Measurements from ENCODE around the gene NAA30. TPM values are rescaled to one million over a fixed set of nuclear protein-coding genes. Genes with fewer than 3 reads are reported as not detected.

NAA30 gene
- total RNA-seq, 1 experiment from 2014 or later, result 17.8 TPM

DNA sequence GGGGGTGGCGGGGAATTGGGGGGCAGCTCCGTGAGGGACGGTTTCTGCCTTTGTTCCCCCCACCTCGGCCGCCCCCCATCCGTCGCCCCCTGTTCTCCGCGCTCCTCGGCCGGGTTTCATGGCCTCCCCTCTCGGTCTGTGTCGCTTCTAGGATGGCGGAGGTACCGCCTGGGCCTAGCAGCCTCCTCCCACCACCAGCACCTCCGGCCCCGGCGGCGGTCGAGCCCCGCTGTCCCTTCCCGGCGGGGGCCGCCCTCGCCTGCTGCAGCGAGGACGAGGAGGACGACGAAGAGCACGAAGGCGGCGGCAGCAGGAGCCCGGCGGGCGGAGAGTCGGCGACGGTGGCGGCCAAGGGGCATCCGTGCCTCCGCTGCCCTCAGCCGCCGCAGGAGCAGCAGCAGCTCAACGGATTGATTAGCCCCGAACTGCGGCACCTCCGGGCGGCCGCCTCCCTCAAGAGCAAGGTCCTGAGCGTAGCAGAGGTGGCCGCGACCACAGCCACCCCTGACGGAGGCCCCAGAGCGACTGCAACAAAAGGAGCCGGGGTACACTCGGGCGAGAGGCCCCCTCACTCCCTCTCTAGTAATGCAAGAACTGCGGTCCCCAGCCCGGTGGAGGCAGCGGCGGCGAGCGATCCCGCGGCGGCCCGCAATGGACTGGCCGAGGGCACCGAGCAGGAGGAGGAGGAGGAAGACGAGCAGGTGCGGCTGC, 575 bp downstream of the NAA30 start (continued):
- TF ChIP-seq CREM (CRISPR knock-in tag; IDR thresholded peaks at IDR 0.05), result 0 out of 2 replicates have a peak, but pooled peaks have one; percentile 24
- TF ChIP-seq, protein P1, sequence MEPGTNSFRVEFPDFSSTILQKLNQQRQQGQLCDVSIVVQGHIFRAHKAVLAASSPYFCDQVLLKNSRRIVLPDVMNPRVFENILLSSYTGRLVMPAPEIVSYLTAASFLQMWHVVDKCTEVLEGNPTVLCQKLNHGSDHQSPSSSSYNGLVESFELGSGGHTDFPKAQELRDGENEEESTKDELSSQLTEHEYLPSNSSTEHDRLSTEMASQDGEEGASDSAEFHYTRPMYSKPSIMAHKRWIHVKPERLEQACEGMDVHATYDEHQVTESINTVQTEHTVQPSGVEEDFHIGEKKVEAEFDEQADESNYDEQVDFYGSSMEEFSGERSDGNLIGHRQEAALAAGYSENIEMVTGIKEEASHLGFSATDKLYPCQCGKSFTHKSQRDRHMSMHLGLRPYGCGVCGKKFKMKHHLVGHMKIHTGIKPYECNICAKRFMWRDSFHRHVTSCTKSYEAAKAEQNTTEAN (CRISPR knock-in tag; IDR thresholded peaks at IDR 0.05), result 0 out of 2 replicates have a peak, but pooled peaks have one; percentile 12

DNA sequence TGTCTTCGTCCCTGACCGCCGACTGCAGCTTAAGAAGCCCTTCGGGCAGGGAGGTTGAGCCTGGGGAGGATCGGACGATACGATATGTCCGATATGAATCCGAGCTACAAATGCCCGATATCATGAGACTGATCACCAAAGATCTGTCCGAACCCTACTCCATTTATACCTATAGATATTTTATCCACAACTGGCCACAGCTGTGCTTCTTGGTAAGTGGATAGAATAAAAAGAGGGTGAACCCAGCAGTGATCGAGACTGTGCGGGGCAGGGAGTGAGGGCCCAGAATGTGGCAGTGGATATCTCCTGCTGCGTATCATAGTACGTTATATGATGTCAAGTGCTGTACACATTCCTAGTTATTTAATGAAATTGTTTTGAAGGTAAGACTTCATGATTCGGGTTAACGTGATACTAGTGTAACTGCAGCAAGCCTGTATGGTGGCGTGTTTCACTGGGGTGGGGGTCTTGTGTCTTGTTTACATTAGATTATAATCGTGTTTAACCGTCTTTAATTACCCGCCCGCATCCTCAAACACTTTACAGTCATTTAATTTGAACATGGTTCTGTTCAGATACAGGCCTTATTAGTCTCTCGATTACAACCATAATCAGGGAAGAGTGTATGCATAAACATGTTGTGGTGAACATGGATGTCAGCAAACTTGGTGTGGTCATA, 1.3 kb downstream of the NAA30 start:
- Mint-ChIP-seq H3K36me3 (no peaks in the 10 kb centered on the region; the same call in 1 of the 2 replicates), H3K4me1 (peaks cover 33% of the 10 kb centered on the region), H3K9me3 (no peaks in the 10 kb centered on the region), H3K27ac (peak overlapping the region; percentile 41), H3K27me3 (ENCODE audit: low read depth) (no peaks in the 10 kb centered on the region), H3K4me3 (peak overlapping the region; percentile 95)
- ChIA-PET CTCF (interaction anchor here (1.2 kb wide), 1 partner anchor 571 kb away, joined by 3 read pairs; no protein-coding TSS in a partner anchor), POLR2A (no interaction called here)
- ATAC-seq, result no peak
- no peak for DNase-seq (ENCODE audit: low spot score)
- TF ChIP-seq, protein P2, sequence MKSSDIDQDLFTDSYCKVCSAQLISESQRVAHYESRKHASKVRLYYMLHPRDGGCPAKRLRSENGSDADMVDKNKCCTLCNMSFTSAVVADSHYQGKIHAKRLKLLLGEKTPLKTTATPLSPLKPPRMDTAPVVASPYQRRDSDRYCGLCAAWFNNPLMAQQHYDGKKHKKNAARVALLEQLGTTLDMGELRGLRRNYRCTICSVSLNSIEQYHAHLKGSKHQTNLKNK (CRISPR knock-in tag; IDR thresholded peaks at IDR 0.05), result no peak
- TF ChIP-seq SMAD4 (CRISPR knock-in tag; IDR thresholded peaks at IDR 0.05) (no peak), OVOL2 (CRISPR knock-in tag; IDR thresholded peaks at IDR 0.05; ENCODE audit: borderline replicate concordance) (no peak), ZNF416 (CRISPR knock-in tag; IDR thresholded peaks at IDR 0.05) (no peak), NR2C2 (CRISPR knock-in tag; IDR thresholded peaks at IDR 0.05) (no peak), ATF1 (CRISPR knock-in tag; IDR thresholded peaks at IDR 0.05) (no peak), ELF4 (CRISPR knock-in tag; IDR thresholded peaks at IDR 0.05; ENCODE audit: low read depth) (no peak), GTF2I (CRISPR knock-in tag; conservative IDR thresholded peaks at IDR 0.05) (no peak), SP1 (CRISPR knock-in tag; conservative IDR thresholded peaks at IDR 0.05) (no peak), IRF2 (CRISPR knock-in tag; IDR thresholded peaks at IDR 0.05; ENCODE audit: borderline replicate concordance, low read depth) (no peak), NFATC4 (CRISPR knock-in tag; IDR thresholded peaks at IDR 0.05) (no peak), PRRX2 (CRISPR knock-in tag; IDR thresholded peaks at IDR 0.05) (no peak), CREM (CRISPR knock-in tag; IDR thresholded peaks at IDR 0.05) (no peak), TCF7 (CRISPR knock-in tag; IDR thresholded peaks at IDR 0.05; ENCODE audit: low read depth) (no peak), CBFB (CRISPR knock-in tag; IDR thresholded peaks at IDR 0.05; ENCODE audit: low read depth) (no peak), RELA (CRISPR knock-in tag; IDR thresholded peaks at IDR 0.05; ENCODE audit: borderline replicate concordance) (no peak), RORB (CRISPR knock-in tag; IDR thresholded peaks at IDR 0.05) (no peak)
- TF ChIP-seq, protein P3, sequence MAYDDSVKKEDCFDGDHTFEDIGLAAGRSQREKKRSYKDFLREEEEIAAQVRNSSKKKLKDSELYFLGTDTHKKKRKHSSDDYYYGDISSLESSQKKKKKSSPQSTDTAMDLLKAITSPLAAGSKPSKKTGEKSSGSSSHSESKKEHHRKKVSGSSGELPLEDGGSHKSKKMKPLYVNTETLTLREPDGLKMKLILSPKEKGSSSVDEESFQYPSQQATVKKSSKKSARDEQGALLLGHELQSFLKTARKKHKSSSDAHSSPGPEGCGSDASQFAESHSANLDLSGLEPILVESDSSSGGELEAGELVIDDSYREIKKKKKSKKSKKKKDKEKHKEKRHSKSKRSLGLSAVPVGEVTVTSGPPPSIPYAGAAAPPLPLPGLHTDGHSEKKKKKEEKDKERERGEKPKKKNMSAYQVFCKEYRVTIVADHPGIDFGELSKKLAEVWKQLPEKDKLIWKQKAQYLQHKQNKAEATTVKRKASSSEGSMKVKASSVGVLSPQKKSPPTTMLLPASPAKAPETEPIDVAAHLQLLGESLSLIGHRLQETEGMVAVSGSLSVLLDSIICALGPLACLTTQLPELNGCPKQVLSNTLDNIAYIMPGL (CRISPR knock-in tag; IDR thresholded peaks at IDR 0.05), result no peak
- TF ChIP-seq, protein P4, sequence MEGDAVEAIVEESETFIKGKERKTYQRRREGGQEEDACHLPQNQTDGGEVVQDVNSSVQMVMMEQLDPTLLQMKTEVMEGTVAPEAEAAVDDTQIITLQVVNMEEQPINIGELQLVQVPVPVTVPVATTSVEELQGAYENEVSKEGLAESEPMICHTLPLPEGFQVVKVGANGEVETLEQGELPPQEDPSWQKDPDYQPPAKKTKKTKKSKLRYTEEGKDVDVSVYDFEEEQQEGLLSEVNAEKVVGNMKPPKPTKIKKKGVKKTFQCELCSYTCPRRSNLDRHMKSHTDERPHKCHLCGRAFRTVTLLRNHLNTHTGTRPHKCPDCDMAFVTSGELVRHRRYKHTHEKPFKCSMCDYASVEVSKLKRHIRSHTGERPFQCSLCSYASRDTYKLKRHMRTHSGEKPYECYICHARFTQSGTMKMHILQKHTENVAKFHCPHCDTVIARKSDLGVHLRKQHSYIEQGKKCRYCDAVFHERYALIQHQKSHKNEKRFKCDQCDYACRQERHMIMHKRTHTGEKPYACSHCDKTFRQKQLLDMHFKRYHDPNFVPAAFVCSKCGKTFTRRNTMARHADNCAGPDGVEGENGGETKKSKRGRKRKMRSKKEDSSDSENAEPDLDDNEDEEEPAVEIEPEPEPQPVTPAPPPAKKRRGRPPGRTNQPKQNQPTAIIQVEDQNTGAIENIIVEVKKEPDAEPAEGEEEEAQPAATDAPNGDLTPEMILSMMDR (IDR thresholded peaks at IDR 0.05), result no peak
- TF ChIP-seq, protein P5, sequence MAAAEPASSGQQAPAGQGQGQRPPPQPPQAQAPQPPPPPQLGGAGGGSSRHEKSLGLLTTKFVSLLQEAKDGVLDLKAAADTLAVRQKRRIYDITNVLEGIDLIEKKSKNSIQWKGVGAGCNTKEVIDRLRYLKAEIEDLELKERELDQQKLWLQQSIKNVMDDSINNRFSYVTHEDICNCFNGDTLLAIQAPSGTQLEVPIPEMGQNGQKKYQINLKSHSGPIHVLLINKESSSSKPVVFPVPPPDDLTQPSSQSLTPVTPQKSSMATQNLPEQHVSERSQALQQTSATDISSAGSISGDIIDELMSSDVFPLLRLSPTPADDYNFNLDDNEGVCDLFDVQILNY (CRISPR knock-in tag; IDR thresholded peaks at IDR 0.05), result no peak
